GM18505 (cell line): ENCODE measurements around the gene PEA15.

ENCODE experiments used
- ATAC-seq: cut with Tn5 transposase; IDR thresholded peaks from one replicate; pipeline ENCODE4 v1.9.1; 2021; ENCODE audit not compliant: unreplicated experiment
- POLR2A ChIP-seq: IDR thresholded peaks from 4 replicates; pipeline ENCODE4 v1.6.1; 2011; ENCODE audit warnings: borderline replicate concordance; ENCODE audit not compliant: insufficient read depth, insufficient read length; ENCODE audit errors: extremely low read depth

Gene PEA15, protein sequence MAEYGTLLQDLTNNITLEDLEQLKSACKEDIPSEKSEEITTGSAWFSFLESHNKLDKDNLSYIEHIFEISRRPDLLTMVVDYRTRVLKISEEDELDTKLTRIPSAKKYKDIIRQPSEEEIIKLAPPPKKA

DNA sequence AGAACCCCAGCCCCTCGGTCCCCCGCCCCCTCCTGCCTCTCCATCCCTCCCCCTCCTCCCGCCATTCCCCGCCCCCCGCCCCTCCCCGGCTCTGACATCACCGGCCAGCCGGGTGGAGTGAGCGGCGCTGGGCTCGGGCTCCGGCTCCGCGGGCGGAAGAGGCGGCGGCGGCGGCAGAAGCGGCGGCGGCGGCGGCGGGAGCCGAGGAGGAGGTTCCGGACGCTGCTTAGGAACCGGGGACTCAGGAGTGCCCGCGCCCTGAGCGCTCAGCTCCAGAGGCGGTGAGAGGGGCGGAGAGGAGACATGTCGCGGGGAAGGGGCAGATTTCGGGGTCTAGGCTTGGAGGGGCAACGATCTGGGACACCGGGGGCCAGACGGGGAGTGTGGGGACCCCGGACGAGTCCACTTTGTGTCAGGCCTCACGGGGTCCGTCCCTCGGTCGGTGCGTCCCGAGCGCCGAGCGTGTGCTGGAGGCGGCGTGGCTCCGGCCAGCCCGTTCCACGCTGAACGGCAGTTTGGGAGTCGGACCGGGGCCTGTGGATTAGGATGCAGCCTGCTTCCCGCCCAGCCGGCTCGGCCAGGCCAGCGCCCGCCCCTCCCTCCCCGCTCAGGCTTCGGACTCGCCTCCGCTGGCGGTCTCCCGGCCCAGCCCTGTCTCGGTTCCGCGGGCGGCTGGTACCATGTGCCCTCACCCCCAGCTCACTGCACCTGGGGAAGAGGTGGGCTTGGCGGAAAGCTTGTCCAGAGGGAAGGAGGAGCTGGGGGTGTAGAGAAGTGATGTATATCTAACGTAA lies at the start of gene PEA15:
PEA15 (plus strand) TSS at position 143 of the 794 bp plus-strand sequence. CDS start 6,161 bp downstream, outside the sequence.
- peak; percentile 62 for TF ChIP-seq POLR2A
- peak; percentile 46 for ATAC-seq

DNA sequence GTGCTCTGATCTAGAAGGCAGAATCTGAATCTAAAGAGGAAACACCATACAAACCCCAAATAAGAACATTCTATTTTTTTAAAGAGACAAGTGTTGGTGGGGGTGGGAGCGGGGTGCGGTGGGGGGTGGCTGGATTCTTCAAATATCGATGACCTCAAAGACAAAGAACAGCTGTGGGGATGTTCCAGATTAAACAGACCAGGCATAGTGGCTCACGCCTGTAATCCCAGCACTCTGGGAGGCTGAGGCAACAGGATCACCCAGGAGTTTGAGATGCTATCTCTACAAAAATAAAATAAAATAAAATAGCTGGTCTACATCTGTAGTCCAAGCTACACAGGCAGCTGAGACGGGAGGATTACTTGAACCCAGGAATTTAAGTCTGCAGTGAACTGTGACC lies 48.8 kb upstream of the PEA15 start:
- no peak for TF ChIP-seq POLR2A
- no peak for ATAC-seq

DNA sequence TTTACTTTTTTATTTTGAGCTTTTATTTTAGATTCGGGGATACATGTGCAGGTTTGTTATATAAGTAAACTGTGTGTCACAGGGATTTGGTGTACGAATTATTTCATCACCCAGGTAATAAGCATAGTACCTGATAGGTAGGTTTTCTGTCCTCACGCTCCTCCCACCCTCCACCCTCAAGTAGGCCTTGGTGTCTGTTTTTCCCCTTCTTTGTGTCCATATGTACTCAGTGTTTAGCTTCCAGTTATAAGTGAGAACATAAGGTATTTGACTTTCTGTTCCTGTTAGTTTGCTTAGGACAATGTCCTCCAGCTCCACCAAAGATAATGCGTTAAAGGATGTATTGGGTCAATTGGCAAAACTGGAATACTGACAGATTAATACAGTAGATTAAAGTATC lies 48.0 kb upstream of the PEA15 start:
- no peak for ATAC-seq
- TF ChIP-seq POLR2A: no peak

DNA sequence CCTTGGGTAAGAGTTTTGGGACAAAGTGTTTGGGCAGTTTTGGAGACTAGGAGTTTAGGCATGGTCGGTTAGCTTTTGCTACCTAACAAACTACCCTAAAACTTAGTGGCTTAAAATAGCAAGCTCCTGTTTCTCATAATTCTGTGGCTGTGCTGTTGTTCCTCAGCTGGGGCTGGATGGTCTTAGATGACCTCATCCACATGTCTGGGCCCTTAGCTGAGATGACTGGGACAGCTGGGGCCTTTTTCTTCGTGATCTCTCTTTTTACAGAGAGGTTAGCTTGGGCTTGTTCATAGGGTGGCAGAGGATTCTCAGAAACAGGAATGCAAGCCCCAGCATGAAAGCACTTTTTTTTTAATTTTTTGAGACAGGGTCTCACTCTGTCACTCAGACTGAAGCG lies 47.2 kb upstream of the PEA15 start:
- ATAC-seq: no peak
- no peak for TF ChIP-seq POLR2A

DNA sequence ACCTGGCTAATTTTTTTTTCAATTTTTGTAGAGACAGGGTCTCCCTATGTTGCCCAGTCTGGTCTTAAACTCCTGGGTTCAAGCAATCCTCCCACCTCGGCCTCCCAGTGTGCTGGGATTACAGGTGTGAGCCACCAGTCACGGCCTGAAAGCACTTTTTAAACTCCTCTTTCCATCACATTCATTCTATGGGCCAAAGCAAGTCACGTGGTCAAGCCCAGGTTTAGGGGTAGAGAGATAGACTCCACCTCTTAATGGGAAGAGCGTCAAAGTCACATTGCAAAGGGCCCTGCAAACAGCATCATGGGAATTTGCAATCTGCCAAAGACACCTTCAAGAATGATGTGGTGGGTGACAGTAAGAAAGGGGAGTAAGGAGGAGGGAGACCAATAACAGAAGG lies 46.6 kb upstream of the PEA15 start:
- TF ChIP-seq POLR2A: no peak

DNA sequence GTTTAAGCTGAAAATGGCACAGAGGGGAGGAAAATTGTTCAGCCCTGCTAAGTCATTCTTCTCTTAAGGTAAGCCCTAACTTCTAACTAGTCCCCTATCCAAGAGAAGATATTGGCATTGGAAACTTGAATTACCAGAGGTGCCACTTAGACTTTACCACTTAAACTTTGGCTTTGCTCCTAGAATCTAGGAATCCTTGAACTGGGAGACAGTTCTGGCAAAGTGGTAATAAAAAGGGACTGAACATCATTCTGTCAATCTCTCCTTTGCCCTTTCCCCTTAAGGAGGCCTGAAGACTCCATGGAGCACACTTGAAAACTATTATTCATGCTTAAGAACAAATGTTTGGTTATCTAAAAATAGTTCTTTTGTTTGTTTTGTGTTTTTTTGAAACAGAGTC lies 45.3 kb upstream of the PEA15 start:
- TF ChIP-seq POLR2A: no peak

More for the DNA sequence above, 46.6 kb upstream of the PEA15 start:
- ATAC-seq: no peak

DNA sequence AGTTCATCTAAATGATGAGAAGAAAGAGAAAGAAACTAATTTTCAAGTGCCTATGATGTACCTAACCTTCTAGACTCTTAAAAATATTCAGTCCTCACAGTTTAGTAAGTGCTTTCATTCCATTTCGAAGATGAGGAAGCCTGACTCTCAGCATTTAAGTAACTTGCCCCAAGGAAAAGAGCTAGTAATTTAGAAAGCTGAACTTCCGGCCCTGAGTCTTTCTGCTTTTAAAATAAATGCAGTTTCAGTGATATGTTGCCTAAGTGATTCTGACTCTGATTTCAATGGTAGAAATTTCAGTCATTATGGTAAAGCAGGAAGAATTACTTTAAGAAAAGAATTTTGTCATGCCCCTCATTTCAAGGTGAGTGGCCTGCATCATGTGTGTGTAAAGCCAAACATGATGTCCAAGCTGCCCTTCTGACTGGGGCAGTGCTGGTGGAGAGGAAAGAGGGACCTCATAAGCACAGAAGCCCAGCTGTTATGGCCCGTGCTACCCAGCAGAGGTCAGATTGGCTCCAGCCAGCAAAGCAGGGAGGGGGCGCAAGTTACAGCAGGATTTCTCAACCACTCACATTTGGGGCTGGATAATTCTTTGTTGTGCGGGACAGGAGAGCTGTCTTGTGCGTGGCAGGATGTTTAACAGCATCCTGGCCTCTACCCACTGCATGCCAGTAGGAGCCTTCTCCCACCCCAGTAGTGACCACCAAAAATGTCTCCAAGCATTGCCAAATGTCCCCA lies 43.0 kb upstream of the PEA15 start:
- TF ChIP-seq POLR2A: no peak
- no peak for ATAC-seq

More for the DNA sequence above, 45.3 kb upstream of the PEA15 start:
- no peak for ATAC-seq

DNA sequence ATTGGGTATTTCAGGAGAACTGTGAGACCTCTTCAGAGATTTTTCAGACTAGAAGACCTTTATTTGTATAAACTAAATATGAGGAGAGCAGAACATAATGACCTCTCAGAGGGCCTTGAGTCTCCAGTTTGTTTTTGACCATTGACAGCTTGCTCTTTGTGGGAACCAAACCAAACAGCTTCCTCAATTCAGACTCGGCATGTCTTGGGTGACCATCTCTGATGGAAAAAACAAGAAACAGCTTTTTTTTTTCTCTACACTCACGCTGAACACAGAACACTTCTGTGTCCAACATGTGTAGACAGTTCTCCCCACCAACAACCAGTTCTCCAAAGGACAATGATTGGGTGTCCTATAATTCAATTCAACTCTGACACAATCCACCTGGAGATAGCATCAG lies 42.3 kb upstream of the PEA15 start:
- no peak for TF ChIP-seq POLR2A
- ATAC-seq: no peak

DNA sequence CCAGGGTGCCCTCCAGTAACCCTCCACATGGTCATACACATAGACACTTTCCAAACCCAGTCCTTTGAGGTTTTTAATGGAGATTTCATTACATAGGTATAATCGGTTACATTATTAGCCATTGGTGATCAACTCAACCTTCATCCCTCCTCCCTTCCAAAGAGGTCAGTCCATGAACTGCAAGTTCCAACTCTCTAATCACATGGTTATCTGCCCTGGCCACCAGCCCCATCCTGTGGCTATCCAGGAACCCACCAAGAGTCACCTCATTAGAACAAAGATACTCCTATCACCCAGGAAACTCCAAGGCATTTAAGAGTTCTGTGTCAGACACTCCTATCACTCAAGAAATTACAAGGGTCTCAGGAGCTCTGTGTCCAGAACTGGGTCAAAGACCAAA lies 41.6 kb upstream of the PEA15 start:
- no peak for TF ChIP-seq POLR2A
- ATAC-seq: no peak

DNA sequence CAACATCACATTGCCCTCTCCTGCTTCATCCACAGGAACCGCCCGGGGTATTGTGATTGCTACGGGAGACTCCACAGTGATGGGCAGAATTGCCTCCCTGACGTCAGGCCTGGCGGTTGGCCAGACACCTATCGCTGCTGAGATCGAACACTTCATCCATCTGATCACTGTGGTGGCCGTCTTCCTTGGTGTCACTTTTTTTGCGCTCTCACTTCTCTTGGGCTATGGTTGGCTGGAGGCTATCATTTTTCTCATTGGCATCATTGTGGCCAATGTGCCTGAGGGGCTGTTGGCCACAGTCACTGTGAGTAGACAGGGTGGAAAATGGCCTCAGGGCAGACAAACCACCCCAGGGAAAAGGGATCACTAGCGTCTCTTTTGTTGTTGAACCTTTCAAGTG lies 41.1 kb upstream of the PEA15 start:
- no peak for ATAC-seq
- no peak for TF ChIP-seq POLR2A

DNA sequence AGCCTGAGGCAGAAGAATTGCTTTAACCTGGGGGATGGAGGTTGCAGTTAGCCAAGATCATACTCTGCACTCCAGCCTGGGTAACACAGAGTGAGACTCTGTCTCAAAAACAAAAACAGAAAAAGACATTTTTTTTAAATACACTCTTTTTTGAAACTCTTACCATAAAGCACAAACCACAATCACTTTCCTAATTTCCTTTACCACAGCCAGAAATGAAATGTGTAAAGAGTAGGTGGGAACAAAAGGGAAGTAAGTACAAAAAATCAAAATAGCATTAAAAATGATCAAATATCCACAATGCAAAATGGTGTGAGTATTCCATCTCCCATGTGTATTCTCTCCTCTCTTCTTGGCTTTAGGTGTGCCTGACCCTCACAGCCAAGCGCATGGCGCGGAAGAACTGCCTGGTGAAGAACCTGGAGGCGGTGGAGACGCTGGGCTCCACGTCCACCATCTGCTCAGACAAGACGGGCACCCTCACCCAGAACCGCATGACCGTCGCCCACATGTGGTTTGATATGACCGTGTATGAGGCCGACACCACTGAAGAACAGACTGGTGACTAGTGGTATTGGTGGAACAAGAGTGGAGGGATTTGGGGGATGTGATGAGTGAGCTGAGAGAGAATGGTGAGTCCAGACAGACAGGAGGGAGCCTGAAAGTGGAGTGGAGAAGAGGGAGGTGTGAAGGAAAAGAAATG lies 38.9 kb upstream of the PEA15 start:
- no peak for TF ChIP-seq POLR2A
- ATAC-seq: no peak

DNA sequence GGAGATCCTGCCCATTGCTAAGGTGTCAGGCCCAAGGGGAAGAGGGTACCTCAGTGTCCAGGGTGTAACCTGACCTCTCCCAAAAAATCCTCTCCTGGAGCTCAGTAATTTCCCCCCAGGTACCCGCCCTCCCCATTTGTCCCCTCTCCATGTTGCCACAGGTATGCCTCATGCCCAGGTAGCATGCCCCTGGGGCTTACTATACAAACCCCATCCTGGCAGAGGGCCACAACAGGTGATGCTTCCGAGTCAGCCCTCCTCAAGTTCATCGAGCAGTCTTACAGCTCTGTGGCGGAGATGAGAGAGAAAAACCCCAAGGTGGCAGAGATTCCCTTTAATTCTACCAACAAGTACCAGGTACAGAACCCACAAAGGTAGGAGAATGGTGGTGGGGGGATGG lies 38.1 kb upstream of the PEA15 start:
- TF ChIP-seq POLR2A: no peak
- ATAC-seq: no peak

DNA sequence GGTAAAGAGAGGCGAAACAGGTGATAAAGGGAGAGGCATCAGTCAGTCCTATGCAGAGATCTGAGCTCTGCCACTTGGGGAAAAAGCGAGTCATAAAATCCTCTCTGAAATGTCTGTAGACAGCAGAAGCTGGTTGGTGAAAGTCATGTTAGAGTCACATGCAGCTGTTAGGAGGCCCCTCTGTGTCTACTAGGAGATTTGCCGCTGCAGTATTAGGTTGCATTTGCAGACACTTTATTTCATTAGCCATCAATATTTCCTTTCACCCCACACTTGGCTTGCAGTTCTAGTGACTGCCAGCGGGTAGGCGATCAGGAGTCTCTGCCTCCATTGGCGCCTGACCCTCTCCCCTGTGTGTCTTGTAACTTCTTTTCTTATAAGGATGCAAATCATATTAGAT lies 37.6 kb upstream of the PEA15 start:
- TF ChIP-seq POLR2A: no peak
- ATAC-seq: no peak
